Right lobe of liver (tissue), 4 donors: Measurements from ENCODE around the gene LRRC10B.

Experiments used
- CTCF ChIP-seq, 4 donors: fragments of 200-600 bp in 3 of 4; fragments of 450-650 bp in 1 of 4; IDR thresholded peaks; one replicate each; pipeline versions ENCODE4 v1.5.1 to v1.8.0; 2016 to 2022; ENCODE audit warnings: antibody characterized with exemption in 4 of 4, mild to moderate bottlenecking in 2 of 4
- POLR2A ChIP-seq: fragments of 450-650 bp; IDR thresholded peaks from one replicate; pipeline ENCODE4 v1.6.1; 2017; ENCODE audit warnings: antibody characterized with exemption, mild to moderate bottlenecking
- donor health status: DM: no; HTN: no; CAD: no.
- donor health status: DM: no; HTN: no; CAD: no.
- donor health status: DM: no; HTN: yes; CAD: no.

GRCh38 chr11:61554172-61554988, 45.8 kb downstream of the LRRC10B start:
- no peak for TF ChIP-seq POLR2A
- TF ChIP-seq CTCF (IDR thresholded peaks at IDR 0.05) = no peak
